DMS53 treated with DMSO at 0.1 percent for 48 hours (cell line): ENCODE measurements around the gene FGL2.
A peak's percentile ranks its signal among the peaks of the same experiment; 100 is the strongest.
"Not testable (repeated sequence)": the region's sequence is repeated elsewhere in the genome, so short reads cannot be mapped to it uniquely, and the experiment has no call there.

Source experiments
- DNase-seq: peaks from one replicate; lab custom pipeline; 2025; ENCODE audit not compliant: unreplicated experiment; lab: John Stamatoyannopoulos, UW

Gene FGL2

GRCh38 chr7:77199013-77199966, at the start of gene FGL2:
Gene FGL2, minus strand, starts transcription at chr7:77199819. Its CDS starts 26 bp downstream, at chr7:77199793.
- DNase-seq = no peak

- no peak for DNase-seq
Observed at GRCh38 chr7:77248154-77248553, 48.5 kb upstream of the FGL2 start.

GRCh38 chr7:77247206-77247850, 47.7 kb upstream of the FGL2 start:
- peak; percentile 82 for DNase-seq

- DNase-seq = no peak
Observed at GRCh38 chr7:77246026-77246640, 46.5 kb upstream of the FGL2 start.

- no peak for DNase-seq
Observed at GRCh38 chr7:77245015-77245755, 45.6 kb upstream of the FGL2 start.

GRCh38 chr7:77244222-77244934, 44.8 kb upstream of the FGL2 start:
- no peak for DNase-seq

GRCh38 chr7:77242554-77242953, 42.9 kb upstream of the FGL2 start:
- no peak for DNase-seq

- DNase-seq = no peak
Observed at GRCh38 chr7:77242068-77242467, 42.4 kb upstream of the FGL2 start.

- DNase-seq = no peak
Observed at GRCh38 chr7:77239471-77239870, 39.9 kb upstream of the FGL2 start.

- DNase-seq = no peak
Observed at GRCh38 chr7:77238703-77239136, 39.1 kb upstream of the FGL2 start.

- no peak for DNase-seq
Observed at GRCh38 chr7:77235276-77235675, 35.7 kb upstream of the FGL2 start.

- DNase-seq = no peak
Observed at GRCh38 chr7:77232467-77232866, 32.8 kb upstream of the FGL2 start.

GRCh38 chr7:77228795-77229194, 29.2 kb upstream of the FGL2 start:
- not testable (repeated sequence) for DNase-seq

- no peak for DNase-seq
Observed at GRCh38 chr7:77226357-77226839, 26.8 kb upstream of the FGL2 start.

- no peak for DNase-seq
Observed at GRCh38 chr7:77223261-77223660, 23.6 kb upstream of the FGL2 start.

GRCh38 chr7:77222819-77223218, 23.2 kb upstream of the FGL2 start:
- DNase-seq = no peak

- no peak for DNase-seq
Observed at GRCh38 chr7:77222065-77222464, 22.4 kb upstream of the FGL2 start.

- not testable (repeated sequence) for DNase-seq
Observed at GRCh38 chr7:77219701-77220331, 20.2 kb upstream of the FGL2 start.

GRCh38 chr7:77217474-77218185, 18.0 kb upstream of the FGL2 start:
- DNase-seq = no peak
